GM21515 (cell line): ENCODE measurements around the gene NCKAP5.
A peak's percentile ranks its signal among the peaks of the same experiment; 100 is the strongest.

ENCODE experiments used
- ATAC-seq: cut with Tn5 transposase; IDR thresholded peaks from one replicate; pipeline ENCODE4 v1.9.1; 2021; ENCODE audit not compliant: unreplicated experiment

The NCKAP5 gene

DNA sequence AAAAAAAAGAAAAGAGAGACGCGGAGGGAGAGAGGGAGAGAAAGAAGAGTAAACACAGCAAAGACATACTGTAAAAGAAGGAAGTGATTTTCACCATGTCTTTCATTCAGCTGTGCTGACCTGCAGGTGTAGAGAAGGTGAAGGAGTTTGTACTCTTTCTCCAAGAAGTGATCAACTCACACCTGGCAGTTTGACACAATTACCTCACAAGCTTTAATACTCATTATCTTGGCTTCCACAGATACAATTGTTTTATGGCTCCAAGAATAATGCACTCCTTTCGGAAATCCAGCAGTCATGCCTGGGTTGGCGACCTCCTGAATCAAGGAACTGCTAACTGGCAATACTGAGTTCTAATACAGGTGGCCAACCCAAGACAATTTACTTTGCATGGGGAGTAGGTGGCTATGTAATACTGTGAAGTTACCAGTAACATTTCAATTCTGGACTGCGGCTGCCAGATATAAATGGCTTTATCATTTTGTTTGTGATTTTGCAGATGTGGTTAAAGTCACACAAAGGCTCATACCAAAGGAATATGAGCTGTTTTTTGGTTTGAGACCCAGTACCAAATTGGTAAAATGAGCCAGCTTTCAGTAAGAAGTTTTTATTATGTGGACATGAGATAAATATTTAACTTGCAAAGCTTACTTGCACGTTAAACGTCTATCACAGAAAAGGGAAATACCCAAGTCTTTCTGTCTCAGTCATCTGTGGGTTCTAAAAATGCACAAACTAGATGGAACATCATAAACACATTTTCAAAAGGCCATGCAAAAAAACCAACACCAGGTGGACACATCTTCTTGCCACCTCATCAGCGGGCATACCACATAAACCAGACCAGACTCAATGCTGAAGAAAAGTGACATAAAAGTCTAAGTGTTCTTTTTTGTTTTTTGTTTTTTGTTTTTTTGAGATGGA is 69.3 kb downstream of the NCKAP5 start:
- peak; percentile 51 for ATAC-seq

DNA sequence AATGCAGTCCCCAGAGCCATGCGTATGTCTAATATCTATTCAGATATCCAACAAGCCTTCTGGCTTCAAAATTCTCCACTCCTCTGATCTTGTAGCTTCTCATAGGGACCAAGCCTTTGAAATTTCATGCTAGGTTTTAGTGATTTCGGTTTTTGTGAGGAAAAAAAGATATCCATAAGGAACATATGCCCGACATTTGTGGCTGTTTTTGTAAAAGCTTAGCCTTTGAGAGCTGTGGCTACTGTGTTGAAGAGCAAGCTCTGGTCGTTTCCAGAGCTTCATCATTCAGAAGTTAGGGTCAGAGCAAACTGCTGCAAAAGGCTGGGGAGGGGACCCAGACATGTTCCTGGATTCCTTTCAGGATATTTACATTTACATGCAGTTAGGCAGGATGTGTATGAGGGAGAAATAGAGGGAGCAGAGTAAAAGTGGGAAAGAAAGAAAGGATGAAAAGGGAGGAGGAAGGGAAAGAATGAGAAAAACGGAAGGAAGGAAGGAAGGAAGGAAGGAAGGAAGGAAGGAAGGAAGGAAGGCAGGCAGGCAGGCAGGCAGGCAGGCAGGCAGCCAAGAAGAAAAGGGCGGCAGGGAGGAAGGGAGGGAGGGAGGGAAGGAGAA is 70.2 kb downstream of the NCKAP5 start:
- no peak for ATAC-seq

DNA sequence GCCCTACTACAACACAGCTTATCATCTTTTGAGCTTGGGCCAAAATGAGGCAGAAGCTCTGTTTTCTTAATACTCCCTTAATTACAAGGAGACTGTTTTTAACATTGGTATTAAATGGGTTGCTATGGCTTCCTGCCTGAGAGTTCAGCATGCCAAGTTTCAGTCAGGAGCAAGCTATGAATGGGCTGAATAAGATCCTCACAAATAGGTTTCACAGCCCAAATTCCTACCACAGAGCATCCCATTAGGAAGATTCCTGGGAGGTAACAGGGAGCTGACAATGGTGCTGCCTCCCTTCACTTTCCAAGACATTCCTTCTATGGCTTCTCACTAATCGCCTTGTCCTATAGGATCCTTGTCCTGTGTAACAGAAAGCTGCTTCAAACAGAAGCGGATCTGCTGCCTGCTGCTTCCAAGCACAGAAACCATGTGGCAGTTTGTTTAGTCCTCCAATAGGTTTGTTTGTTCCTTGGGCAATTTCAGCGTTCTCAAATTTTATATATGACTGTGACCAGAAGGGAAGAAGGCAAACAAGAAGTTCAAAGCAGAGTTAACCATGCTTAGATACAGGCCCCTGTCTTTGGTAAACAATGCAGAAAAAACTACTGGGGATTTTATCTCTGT is 70.9 kb downstream of the NCKAP5 start:
- ATAC-seq = no peak

DNA sequence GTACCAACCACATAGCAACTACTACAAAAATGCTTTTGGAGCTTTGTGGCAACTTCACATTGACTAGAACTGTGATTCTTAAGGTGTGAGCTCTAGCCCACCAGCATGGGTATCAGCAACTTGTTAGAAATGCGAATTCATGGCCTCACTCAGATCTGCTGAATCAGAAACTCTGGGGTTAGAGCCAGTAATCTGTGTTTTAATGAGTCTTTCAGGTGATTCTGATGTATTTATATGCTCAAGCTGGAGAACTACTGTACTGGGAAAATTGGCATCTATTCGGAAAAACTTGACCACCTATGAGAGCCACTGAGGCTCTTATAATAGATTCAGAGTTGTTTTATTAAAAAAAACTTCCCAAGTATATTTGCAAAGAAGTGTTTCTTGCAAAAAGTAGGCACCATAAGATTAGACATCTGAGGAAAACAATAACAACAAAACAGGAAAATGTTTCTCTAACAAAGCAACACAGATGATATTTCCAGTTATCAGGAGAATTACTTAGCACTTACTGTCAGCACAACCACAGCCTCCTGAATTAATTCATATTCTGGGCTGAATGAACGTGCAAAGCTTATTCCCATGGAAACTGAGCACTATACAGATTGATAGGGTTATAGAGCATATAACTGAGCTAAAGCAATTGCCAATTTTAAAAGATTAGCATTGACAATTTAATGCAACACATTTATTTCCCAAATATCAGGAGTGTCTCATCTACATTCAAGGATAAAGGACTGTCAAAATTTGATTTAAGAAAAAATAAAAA is 71.6 kb downstream of the NCKAP5 start:
- ATAC-seq = no peak

DNA sequence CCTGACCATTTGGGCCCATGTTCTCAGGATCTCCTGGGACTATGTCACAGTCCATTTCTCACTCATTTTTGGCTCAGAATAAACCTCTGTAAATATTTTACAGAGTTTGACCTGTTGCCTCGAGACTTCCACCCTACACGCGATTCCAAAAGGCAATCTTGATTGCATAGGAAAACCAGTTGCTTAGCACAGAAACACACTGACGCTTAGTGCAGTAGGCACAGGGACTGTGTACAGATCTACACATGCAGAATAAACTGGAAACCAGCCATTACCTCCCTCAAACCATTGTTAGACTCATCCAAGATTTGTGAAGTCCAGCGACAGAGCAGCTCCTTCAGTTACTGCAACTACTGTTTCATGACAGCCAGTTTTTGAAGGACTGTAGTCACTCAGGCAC is 73.0 kb downstream of the NCKAP5 start:
- no peak for ATAC-seq

DNA sequence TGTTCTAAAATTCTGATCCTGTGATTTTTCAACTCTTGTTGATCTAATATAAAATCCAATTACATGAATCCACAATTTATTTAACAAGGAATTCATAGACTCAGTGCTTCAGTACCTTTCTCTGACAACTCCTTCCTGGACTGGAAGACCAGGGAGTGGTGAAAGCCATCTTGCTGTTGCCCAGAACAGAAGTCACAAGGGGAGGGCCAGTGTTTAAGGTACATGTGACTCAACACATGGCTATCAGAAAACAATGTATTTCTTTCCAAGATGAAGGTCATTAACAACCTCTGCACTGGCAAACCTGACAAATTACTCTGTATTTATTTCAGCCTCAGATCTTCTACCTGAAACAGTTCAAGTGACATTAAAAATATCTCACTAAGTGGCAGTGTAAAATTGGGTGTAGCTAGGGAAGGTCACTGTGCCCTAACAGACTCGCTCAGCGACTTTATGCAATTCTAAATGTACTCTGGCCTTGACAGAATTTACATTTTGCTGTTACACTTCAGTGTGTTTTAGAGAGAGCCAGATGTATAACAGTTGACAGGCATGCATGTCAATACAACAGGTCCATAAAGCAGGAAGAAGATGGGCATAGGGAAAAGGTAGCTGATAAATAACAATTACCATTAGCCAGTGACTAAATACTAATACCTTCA is 75.4 kb downstream of the NCKAP5 start:
- no peak for ATAC-seq

DNA sequence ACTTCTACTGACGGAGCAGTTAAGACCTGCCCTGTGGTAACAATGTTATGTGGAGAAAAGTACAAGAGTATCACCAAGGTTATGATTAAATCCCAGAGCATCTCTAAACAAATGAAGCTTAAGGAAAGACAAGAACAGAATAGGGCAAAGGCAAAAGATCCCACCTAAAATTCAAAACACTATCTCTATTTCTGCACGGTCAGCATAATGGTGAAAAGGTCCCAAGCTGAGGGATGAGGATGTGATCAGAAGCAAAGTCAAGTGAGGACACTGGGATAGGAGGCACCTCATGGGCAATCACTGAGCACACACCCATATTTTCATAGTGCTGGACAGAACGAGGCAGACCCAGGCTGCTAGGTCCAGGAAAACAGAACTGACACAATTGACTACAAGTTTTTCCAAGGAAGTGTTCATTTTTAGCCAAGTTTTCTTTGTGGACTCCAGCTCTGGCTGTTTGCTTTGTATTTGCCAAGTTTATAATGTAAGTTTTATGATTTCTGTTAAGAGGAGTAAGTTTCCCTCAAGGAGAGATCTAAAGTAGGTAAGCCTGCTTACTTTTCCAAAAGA is 77.8 kb downstream of the NCKAP5 start:
- ATAC-seq = no peak

DNA sequence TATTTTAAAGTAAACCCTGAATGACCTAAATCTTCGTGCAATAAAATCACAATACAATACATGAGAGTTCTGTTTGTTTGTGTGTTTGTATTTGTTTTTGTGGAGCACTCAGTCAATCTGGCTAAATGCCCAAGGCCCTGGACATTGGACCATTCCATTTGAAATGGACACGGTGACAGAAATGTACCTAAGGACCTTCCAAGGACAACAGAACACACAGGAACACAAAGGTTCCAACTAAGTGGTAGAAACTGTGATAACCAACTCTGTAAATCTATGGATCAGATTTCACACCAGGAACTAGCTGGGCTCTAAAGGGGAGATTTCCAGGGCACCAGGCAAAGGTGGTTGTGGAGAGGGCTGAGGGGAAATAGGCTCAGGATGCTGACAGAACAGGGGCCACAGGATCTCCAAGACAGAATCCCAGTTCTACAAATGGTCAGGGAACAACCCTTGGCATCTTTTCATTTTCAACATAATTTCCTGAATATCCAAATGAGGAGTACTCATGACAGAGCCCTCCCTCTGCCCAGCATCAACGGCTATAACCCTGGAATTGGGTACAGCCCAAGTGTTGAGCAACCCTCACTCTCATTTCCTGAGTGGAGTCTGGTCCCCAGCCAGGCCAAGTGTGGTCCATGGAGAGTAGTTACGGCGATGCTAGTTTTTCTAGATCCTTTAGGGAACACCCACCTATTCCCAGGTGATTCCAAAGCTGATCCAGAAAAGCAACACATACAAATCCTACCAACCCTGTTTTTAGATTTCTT is 78.4 kb downstream of the NCKAP5 start:
- no peak for ATAC-seq

DNA sequence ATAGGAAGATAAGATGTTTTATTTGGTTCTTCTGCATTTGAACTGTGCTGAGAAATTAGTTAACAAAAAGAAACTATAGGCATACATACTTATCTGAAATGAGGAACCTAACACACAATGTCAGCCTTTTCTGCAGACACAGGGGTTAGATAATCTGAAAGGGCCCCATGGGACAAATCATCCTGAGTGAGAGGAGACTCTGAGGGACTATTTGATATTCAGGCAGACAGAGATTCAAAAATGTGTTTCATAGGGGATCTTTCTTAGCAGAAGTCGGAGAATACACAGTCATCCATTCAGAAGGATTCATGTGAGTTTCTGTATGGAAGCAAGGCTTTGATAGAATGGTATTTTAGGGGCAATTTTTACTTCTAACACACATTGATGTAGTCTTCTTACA is 79.1 kb downstream of the NCKAP5 start:
- ATAC-seq = no peak

DNA sequence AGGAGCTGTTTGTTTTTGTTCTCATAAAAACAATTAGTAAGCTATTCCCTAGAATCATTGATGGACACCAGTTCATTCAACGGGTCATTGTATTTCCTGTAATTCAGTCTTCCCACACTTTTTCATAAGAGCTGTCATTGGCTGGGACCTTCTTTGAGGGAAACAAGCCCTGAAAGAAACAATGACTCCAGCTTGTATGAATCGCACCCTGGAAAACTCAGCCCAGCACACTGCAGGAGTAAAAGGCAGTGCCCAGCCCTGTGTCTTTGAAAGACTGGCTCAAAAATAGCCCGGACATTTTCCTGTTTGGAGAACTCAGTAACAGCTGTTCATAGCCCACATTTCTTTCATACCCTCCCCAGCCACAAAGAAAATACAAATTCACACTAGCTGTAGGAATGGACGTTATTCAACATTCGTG is 81.5 kb downstream of the NCKAP5 start:
- no peak for ATAC-seq

DNA sequence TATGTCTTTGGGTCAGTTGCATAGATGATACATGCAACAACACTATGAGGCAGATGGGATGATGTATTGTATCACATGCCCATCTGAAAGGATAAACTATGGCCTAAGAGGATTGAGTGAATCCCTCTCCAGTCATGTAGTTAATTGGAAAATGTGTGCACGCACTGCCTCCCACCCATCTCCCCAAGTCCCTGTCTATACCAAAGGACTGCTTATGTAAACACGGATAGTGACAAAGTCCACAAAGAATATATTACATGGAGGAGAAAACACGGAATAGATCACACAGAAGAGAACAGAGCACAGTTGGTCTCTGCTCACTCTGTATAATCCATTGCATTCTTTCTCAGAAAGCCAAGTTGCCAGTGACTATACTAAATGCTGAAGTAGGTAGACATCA is 82.4 kb downstream of the NCKAP5 start:
- ATAC-seq = no peak

DNA sequence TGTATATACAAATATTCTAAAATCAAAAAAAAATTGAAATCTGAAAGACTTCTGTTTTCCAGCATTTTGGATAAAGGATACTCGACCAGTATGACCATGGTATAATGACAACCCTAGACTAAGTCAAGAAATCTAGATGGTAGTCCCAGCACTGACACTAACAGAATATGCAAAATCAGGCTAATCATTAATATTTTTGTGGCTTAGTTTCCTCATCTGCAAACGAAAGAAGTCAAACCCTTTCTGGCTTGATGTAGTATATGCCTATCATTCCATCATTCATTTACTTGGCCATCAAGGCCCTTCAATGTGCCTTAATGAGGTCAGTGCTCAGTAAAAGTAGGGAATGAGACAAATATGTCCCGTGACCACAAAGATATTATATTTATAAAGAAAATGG is 83.5 kb downstream of the NCKAP5 start:
- no peak for ATAC-seq

DNA sequence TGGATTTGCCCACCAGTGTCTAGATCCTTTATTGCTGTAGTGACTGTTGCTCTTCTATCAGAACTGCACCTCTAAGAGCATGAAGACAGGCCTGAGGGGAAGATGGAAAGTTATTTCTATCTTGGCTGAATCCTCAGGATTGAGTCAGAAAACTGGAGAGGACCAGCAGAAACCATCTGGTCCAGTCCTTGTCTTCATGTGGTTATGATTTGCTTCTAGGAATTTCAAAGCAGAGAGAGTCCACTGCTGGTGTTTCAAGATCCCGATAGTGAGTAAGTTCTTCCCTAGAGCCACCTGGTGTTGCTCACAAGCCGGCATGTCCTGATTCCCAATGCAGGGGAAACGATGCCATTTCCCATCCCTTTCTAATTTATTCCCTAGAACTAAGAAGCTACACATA is 84.2 kb downstream of the NCKAP5 start:
- ATAC-seq = no peak

DNA sequence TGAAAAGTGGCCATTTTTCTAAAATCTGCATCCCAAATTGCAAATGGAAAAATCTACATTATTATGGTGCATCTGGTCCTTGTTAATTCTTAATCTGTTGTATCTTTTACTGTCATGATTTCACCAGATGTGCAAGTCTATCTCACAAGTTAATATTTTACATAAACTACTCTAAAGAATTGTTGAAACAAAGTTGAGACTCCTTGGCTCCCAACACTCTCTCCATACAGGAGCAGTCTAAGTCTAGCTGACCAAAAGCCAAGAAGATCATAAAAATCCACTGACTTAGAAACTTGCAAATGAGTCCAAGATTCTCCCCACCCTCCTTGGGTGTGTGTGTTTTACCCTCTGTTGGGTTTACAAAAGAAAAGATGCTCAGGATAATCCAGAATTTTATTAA is 85.1 kb downstream of the NCKAP5 start:
- no peak for ATAC-seq

DNA sequence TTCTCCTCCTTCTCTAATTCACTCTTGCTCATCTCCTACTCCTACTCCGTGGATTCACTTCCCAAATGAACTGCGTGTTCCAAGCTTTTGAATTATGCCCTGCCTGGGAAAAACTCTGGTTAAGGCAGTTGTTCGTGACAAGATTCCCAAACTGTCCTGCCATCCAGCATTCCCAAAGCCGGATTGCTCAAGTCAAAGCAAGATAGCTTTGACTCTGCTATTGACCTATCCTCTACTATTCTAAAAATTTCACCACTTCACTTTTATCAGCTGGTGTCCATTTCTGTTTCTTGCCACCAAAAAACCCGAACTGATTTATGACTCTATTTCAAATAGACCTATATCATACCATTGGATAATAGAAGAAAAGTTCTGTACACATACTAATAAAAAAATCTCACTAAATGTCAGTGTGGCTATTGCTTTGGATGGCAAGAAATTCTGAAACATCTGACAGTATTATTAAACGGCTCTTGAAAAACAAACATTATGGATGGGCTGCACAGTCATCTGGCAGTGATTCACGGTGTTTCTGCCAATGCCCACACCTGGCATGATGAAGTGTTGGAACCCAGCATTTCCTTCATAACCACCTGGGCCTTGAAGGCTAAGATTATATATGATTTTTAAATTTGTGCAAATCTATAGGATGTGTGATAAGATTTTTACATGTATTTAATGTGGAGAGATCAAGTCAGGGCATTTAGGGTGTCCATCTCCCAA is 87.4 kb downstream of the NCKAP5 start:
- ATAC-seq = no peak

DNA sequence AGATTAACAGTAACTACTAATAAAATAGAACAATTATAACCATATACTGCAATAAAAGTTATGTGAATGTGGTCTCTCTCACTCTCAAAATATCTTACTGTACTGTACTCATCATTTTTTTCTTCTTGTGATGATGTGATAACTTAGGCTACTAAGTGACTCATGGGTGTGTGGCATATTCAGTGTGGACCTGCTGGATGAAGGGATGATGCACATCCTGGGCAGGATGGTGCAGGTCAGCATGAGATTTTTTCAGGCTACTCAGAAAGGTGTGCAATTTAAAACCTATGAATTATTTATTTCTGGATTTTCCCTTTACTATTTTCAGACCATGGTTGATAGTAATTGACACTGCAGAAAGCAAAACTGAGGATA is 90.7 kb downstream of the NCKAP5 start:
- no peak for ATAC-seq

DNA sequence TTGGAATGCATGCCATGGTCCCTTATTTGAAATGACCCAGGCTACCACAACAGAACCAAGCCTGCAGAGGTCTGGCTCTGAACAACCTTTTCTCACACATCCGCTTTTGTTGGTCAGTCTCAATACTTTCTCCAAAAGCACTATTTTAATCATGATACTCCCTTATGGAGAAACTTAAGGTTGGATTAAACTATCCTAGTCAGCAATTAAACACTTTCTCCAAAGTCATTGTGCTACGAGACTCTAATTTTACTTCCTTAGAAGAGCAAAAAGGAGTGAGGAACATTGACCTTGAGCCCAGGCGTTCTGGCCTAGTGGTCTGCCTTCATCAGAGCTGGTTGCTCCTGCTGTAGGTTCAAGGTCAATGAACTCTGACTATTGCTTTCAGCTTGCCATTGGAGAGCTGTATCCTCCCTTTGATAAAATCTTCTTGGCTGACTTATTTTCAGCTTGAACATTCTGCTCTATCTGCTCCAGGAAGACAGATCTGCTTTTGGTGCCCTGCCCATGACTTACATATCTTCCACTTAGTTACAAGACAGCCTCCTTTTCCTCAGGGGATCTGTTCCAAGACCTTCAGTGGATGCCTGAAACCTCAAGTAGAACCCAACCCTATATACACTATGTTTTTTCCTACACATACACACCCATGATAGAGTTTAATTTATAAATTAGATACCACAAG is 91.2 kb downstream of the NCKAP5 start:
- no peak for ATAC-seq

DNA sequence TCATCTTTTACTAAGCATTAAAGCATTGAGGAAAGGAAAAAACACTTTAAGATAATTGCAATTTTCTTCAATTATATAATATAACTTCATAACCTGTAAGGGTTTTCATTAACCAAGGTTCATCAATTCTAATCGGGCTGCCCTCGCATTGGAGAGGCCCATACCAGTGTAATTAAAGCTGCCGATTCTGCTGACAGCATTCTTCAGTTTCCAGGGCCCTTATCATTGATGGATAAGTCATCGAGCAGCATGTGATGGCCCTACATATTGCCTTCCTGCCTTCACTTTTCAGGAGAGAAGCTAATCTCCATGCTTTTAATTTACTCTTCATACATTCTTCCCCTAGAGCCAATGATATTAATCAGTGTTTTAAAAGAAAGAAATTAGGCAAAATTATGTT is 92.0 kb downstream of the NCKAP5 start:
- no peak for ATAC-seq

DNA sequence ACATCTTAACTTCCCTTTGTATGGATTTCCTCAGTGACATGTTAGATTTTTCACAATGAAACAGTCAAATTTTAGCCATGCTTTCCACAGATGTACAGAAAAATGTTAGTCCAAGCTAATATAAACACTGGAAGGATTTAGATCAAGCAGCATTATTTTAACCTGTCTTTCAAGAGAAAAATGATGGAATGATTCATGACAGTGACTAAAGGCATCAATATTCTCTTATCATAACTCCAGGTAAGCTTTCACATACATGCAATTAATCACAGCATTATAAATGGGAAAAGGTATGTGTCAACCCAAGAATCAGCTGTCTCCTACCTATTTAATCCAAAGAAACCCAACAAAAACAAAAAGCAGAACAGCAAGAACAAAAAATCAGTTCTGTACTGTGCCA is 92.7 kb downstream of the NCKAP5 start:
- no peak for ATAC-seq
